Kidney epithelial cell (primary cell): ENCODE data around the gene CIC. TPM values are rescaled to one million over a fixed set of nuclear protein-coding genes. Genes with fewer than 3 reads are reported as not detected.
A peak's percentile ranks its signal among the peaks of the same experiment; 100 is the strongest.

ENCODE experiments used
- DNase-seq: peaks from one replicate; pipeline ENCODE4 v3.0.0-alpha.2; 2010; ENCODE audit warnings: low read depth
- H3K27me3 ChIP-seq: 2 replicates; pipeline ENCODE4 v1.6.0; 2011; ENCODE audit warnings: low read length; ENCODE audit not compliant: control insufficient read depth, insufficient read depth
- H3K36me3 ChIP-seq: 2 replicates; pipeline ENCODE4 v1.5.1; 2011; ENCODE audit warnings: low read length; ENCODE audit not compliant: control insufficient read depth, insufficient read depth
- H3K4me3 ChIP-seq: 2 replicates; pipeline ENCODE4 v1.5.1; 2011; ENCODE audit warnings: low read depth, mild to moderate bottlenecking, control low read depth, low read length
- total RNA-seq: library from RNA; depleted of rRNA; stranded (reverse); fragments of >200 nt; gene quantifications from 2 replicates; pipeline ENCODE4 v1.2.3, GENCODE V29; 2015
- TF ChIP-seq, protein P1 (sequence below): IDR thresholded peaks from 2 replicates; pipeline ENCODE4 v1.5.1; 2011; ENCODE audit warnings: mild to moderate bottlenecking, moderate library complexity, low read length, control low read depth, inconsistent platforms; ENCODE audit not compliant: insufficient read depth, poor library complexity, severe bottlenecking

CIC gene
- total RNA-seq, 1 donor from 2014 or later = 41.7 TPM

DNA sequence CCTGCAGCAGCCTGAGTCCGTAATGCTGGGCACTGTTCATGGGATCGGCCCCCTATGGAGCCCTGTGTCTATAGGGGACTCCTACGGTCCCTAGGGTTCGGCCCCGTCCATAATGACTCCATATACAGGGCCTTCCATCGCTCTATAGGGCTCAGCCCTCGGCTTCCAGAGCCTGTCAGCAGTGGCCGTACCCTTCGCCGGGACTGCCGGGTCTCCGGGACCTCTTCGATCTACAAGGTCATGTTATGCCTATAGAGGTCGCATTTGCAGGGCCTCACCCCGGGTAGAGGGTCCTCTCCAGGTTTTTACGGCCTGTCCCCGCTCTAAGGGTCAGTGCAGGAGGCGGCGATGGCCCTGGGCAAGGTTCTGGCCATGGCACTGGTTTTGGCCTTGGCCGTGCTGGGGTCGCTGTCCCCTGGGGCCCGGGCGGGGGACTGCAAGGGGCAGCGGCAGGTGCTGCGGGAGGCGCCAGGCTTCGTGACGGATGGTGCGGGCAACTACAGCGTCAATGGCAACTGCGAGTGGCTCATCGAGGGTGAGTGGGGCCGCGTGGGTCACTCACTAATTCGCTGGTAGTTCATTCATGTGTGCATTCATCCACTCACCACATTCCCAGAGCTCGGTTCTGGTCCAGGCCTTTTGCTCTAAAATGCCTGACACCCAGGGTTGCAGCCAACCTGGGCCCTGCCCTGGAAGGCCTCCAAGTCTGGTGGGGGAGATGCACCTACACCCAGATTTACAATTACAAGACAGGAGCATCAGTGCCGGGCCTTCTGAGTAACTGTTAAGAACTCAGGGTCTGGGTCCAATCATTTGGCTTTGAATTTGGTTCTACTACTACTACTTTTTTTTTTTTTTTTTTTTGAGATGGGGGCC, 57.1 kb downstream of the CIC start:
- TF ChIP-seq, protein P1, sequence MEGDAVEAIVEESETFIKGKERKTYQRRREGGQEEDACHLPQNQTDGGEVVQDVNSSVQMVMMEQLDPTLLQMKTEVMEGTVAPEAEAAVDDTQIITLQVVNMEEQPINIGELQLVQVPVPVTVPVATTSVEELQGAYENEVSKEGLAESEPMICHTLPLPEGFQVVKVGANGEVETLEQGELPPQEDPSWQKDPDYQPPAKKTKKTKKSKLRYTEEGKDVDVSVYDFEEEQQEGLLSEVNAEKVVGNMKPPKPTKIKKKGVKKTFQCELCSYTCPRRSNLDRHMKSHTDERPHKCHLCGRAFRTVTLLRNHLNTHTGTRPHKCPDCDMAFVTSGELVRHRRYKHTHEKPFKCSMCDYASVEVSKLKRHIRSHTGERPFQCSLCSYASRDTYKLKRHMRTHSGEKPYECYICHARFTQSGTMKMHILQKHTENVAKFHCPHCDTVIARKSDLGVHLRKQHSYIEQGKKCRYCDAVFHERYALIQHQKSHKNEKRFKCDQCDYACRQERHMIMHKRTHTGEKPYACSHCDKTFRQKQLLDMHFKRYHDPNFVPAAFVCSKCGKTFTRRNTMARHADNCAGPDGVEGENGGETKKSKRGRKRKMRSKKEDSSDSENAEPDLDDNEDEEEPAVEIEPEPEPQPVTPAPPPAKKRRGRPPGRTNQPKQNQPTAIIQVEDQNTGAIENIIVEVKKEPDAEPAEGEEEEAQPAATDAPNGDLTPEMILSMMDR = peak; percentile 7
- no peak for DNase-seq
- Histone ChIP-seq H3K36me3 (no peaks in the 10 kb centered on the region), H3K27me3 (peaks cover 29% of the 10 kb centered on the region), H3K4me3 (peak overlapping the region; percentile 86)

DNA sequence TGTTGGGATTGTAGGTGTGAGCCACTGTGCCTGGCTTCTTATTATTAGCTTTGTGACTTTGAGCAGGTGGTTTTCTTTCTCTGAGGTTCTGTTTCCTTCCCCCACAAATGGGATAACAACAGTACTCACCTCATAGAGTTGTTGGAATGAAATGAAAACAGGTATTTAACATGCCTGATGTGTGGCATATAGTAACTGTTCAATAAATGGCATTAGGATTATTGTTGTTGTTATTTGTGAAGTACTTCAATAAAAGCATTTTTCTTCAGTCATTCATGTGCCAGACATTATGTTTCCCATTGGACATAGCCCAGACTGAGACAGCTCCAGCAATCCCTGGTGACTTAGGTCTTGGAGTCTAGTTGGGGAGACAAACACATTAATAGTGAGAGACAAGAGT, 57.9 kb downstream of the CIC start:
- Histone ChIP-seq H3K4me3 (no peak overlapping the region), H3K36me3 (no peaks in the 10 kb centered on the region), H3K27me3 (peaks cover 25% of the 10 kb centered on the region)
- TF ChIP-seq, protein P1 = no peak
- DNase-seq = no peak

DNA sequence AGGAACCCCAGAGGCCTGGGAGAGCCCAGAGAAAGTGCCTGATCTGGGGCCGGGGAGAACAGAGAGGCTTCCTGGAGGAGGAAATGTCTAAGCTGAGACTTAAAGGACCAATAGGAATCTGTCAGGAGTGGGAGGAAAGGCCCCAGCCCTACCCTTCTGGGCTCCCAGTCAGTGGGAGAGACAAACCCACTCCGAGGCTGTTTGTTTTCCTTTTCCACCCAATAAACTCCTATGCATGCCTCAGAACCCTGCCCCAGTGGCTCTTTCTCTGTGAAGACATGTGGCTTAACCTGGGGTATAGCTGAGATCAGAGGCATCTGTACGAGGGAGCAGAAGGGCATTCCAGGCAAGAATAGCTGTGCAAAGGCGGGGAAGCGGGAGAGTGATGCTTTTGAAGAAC, 58.3 kb downstream of the CIC start:
- Histone ChIP-seq H3K4me3 (no peak overlapping the region), H3K27me3 (peaks cover 23% of the 10 kb centered on the region), H3K36me3 (no peaks in the 10 kb centered on the region)
- TF ChIP-seq, protein P1 = no peak
- DNase-seq = no peak

DNA sequence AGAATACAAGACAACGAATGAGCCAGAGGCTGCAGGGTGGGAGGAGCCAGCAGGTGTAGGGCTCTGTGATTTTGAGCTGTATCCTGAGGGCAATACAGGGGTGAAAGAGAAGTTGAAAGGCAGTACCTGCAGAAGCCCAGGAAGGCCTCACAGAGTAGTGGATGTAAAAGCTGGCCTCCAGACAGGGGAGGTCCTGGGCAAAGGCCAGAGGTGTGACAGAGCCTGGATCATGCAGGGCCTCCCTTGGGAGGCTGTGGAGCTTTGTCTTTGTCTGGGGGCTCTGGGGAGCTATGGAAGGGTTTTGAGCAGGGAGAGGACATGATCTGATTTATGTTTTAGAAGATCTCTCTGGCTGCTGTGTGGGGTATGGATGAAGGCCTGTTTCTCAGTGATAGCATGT, 59.1 kb downstream of the CIC start:
- H3K4me3 ChIP-seq = no peak overlapping the region
- TF ChIP-seq, protein P1 = no peak
- DNase-seq = no peak
- peaks cover 20% of the 10 kb centered on the region for H3K27me3 ChIP-seq
- no peaks in the 10 kb centered on the region for H3K36me3 ChIP-seq

DNA sequence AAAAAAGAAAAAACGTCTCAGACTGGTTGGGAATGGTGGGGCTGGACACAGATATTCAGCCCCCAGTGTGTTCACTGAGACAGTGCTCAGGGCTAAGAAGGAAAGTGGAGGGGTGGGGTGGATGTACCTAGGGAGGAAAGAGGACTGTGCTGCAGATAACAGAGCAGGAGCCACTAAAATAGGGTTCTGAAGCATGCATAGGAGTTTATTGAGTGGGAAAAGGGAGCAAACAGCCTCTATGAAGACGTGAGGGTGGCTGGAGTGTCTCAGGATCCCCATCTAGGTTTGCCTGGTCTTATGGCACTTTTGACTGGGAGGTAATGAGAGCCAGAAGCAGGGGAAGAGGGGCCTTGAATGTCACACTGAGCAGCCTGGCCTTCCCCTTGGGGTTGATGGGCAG, 59.8 kb downstream of the CIC start:
- no peak overlapping the region for H3K4me3 ChIP-seq
- no peak for DNase-seq
- H3K27me3 ChIP-seq = peaks cover 13% of the 10 kb centered on the region
- TF ChIP-seq, protein P1 = no peak
- H3K36me3 ChIP-seq = no peaks in the 10 kb centered on the region
